HEK293T (cell line): ENCODE results near the gene CGNL1.

Experiments
- ARNT ChIP-seq: fragments of 450-650 bp; IDR thresholded peaks from 2 replicates; pipeline ENCODE4 v1.6.1; 2017; ENCODE audit warnings: mild to moderate bottlenecking
- BHLHE40 ChIP-seq: fragments of 450-650 bp; IDR thresholded peaks from 2 replicates; pipeline ENCODE4 v1.6.1; 2016; ENCODE audit warnings: mild to moderate bottlenecking, moderate library complexity, borderline replicate concordance
- ELF4 ChIP-seq: fragments of 450-650 bp; IDR thresholded peaks from 2 replicates; pipeline ENCODE4 v1.6.1; 2017; ENCODE audit warnings: antibody characterized with exemption
- FOXA1 ChIP-seq: fragments of 450-650 bp; IDR thresholded peaks from 2 replicates; pipeline ENCODE4 v1.6.1; 2016; ENCODE audit warnings: mild to moderate bottlenecking
- FOXK2 ChIP-seq: fragments of 450-650 bp; IDR thresholded peaks from 2 replicates; pipeline ENCODE4 v1.6.1; 2016; ENCODE audit warnings: mild to moderate bottlenecking
- FOXM1 ChIP-seq: fragments of 450-650 bp; IDR thresholded peaks from 2 replicates; pipeline ENCODE4 v1.6.1; 2017; ENCODE audit warnings: mild to moderate bottlenecking, borderline replicate concordance
- HDGF ChIP-seq: fragments of 450-650 bp; IDR thresholded peaks from 2 replicates; pipeline ENCODE4 v1.6.1; 2017; ENCODE audit warnings: antibody characterized with exemption, borderline replicate concordance
- L3MBTL2 ChIP-seq: fragments of 450-650 bp; conservative IDR thresholded peaks from 2 replicates; pipeline ENCODE4 v1.6.1; 2016; ENCODE audit warnings: mild to moderate bottlenecking
- LEF1 ChIP-seq: fragments of 450-650 bp; IDR thresholded peaks from 2 replicates; pipeline ENCODE4 v1.6.1; 2017; ENCODE audit warnings: mild to moderate bottlenecking, borderline replicate concordance
- NFRKB ChIP-seq: fragments of 450-650 bp; IDR thresholded peaks from 2 replicates; pipeline ENCODE4 v1.6.1; 2016; ENCODE audit warnings: mild to moderate bottlenecking, moderate library complexity
- SP1 ChIP-seq: fragments of 450-650 bp; IDR thresholded peaks from 2 replicates; pipeline ENCODE4 v1.6.1; 2017
- SUZ12 ChIP-seq: fragments of 450-650 bp; IDR thresholded peaks from 2 replicates; pipeline ENCODE4 v1.6.1; 2016; ENCODE audit warnings: mild to moderate bottlenecking
- TARDBP ChIP-seq: fragments of 450-650 bp; IDR thresholded peaks from 2 replicates; pipeline ENCODE4 v1.6.1; 2016
- ZNF384 ChIP-seq: fragments of 450-650 bp; IDR thresholded peaks from 2 replicates; pipeline ENCODE4 v1.6.1; 2016

GRCh38 chr15:57538265-57538529 lies 161.9 kb downstream of the CGNL1 start:
- TF ChIP-seq SUZ12, result no peak
- TF ChIP-seq SP1, result no peak
- TF ChIP-seq NFRKB, result no peak
- no peak for TF ChIP-seq BHLHE40
- TF ChIP-seq TARDBP, result no peak
- TF ChIP-seq ZNF384, result no peak
- TF ChIP-seq LEF1, result no peak
- TF ChIP-seq FOXM1, result no peak
- no peak for TF ChIP-seq FOXK2
- TF ChIP-seq ELF4, result no peak
- TF ChIP-seq L3MBTL2, result no peak
- no peak for TF ChIP-seq ARNT
- TF ChIP-seq HDGF, result no peak
- no peak for TF ChIP-seq FOXA1
